H1 (cell line): ENCODE results near the gene FAAP100. TPM values are rescaled to one million over a fixed set of nuclear protein-coding genes. Genes with fewer than 3 reads are reported as not detected.

Source experiments
- CTCF ChIA-PET: fragments of 300-600 bp; sonication (Branson Sonifier 250); formaldehyde crosslinking; loops from one replicate; lab custom pipeline; 2021; ENCODE audit not compliant: partially characterized antibody; lab: Charles Lee
- POLR2A ChIA-PET: fragments of 300-600 bp; sonication (Branson Sonifier 250); formaldehyde crosslinking; loops from one replicate; lab custom pipeline; 2021; ENCODE audit warnings: inconsistent platforms; ENCODE audit not compliant: partially characterized antibody; lab: Charles Lee
- DNase-seq, 2 experiments: peaks; one replicate each; pipeline versions ENCODE4 v3.0.0 to v3.0.0-alpha.2; 2010 to 2022; ENCODE audit warnings: low spot score in 2 of 2, low read depth in 1 of 2, mixed read lengths in 1 of 2
- FAIRE-seq: peaks from 2 replicates; lab custom pipeline; 2011; peaks lifted over from hg19 to GRCh38; lab: Jason Lieb, UNC
- H2AFZ ChIP-seq: 2 replicates; pipeline ENCODE4 v1.8.1; 2012; ENCODE audit warnings: low read length, inconsistent platforms
- H2AK5ac ChIP-seq: 2 replicates; pipeline ENCODE4 v1.6.1; 2013; ENCODE audit warnings: low read depth, low read length
- H2BK120ac ChIP-seq: replicated peaks from 2 replicates; pipeline ENCODE3; 2013; ENCODE audit warnings: low read depth, low read length, inconsistent platforms
- H2BK12ac ChIP-seq: 2 replicates; pipeline ENCODE4 v1.6.1; 2013; ENCODE audit warnings: low read depth, low read length
- H2BK15ac ChIP-seq: 2 replicates; pipeline ENCODE4 v1.6.1; 2013; ENCODE audit warnings: low read length
- H2BK20ac ChIP-seq: 2 replicates; pipeline ENCODE4 v1.6.1; 2013; ENCODE audit warnings: low read length
- H2BK5ac ChIP-seq: 2 replicates; pipeline ENCODE4 v1.6.1; 2013; ENCODE audit warnings: low read depth, low read length
- H3K14ac ChIP-seq: 2 replicates; pipeline ENCODE4 v1.6.1; 2013; ENCODE audit warnings: inconsistent platforms; ENCODE audit not compliant: insufficient read length
- H3K18ac ChIP-seq: 2 replicates; pipeline ENCODE4 v1.6.1; 2013; ENCODE audit warnings: low read length; ENCODE audit errors: extremely low read depth
- H3K23ac ChIP-seq: 2 replicates; pipeline ENCODE4 v1.6.1; 2013; ENCODE audit warnings: inconsistent platforms; ENCODE audit not compliant: insufficient read length
- H3K23me2 ChIP-seq: 2 replicates; pipeline ENCODE4 v1.6.1; 2013; ENCODE audit warnings: low read depth, low read length
- H3K27ac ChIP-seq: 2 replicates; pipeline ENCODE4 v1.6.1; 2011; ENCODE audit warnings: low read depth, low read length, inconsistent platforms
- H3K27me3 ChIP-seq, 4 experiments: replicated peaks in 1 of 4; 1 replicate in 1 of 4; 2 replicates in 3 of 4; pipeline versions ENCODE4 v1.6.1 to v1.8.1; 2011 to 2013; ENCODE audit warnings: low read length in 3 of 4, mild to moderate bottlenecking in 3 of 4, inconsistent platforms in 2 of 4, mixed read lengths in 2 of 4, moderate library complexity in 1 of 4; ENCODE audit not compliant: control insufficient read depth in 3 of 4, insufficient read depth in 3 of 4; ENCODE audit errors: extremely low read depth in 1 of 4
- H3K36me3 ChIP-seq, 4 experiments: 2 replicates each; pipeline versions ENCODE4 v1.6.1 to v1.8.1; 2011 to 2013; ENCODE audit warnings: mild to moderate bottlenecking in 4 of 4, low read length in 3 of 4, moderate library complexity in 2 of 4, control low read depth in 1 of 4, inconsistent platforms in 1 of 4; ENCODE audit not compliant: insufficient read depth in 4 of 4, control insufficient read depth in 2 of 4
- H3K4ac ChIP-seq: replicated peaks from 2 replicates; pipeline ENCODE3; 2013; ENCODE audit warnings: low read length, low read depth, mixed read lengths, inconsistent platforms; ENCODE audit not compliant: insufficient read length
- H3K4me1 ChIP-seq, 4 experiments: replicated peaks in 1 of 4; 1 replicate in 1 of 4; 2 replicates in 3 of 4; pipeline versions ENCODE4 v1.6.1 to v1.8.1; 2011 to 2013; ENCODE audit warnings: low read length in 3 of 4, inconsistent platforms in 2 of 4, mixed read lengths in 1 of 4; ENCODE audit not compliant: insufficient read depth in 4 of 4, control insufficient read depth in 3 of 4
- H3K4me2 ChIP-seq, 2 experiments: 2 replicates each; pipeline versions ENCODE4 v1.6.1 to v1.8.1; 2011 to 2013; ENCODE audit warnings: low read depth in 2 of 2, low read length in 2 of 2, control low read depth in 1 of 2, inconsistent platforms in 1 of 2, mild to moderate bottlenecking in 1 of 2; ENCODE audit not compliant: insufficient read depth in 1 of 2
- H3K4me3 ChIP-seq, 4 experiments: fragments of 200-600, 300-600 bp in 1 of 4; sonication (generic), shearing (Covaris generic), sonication (Bioruptor Twin) in 1 of 4; 2 replicates each; pipeline versions ENCODE4 v1.5.1 to v1.8.1; 2011 to 2016; ENCODE audit warnings: low read length in 4 of 4, low read depth in 3 of 4, control low read depth in 2 of 4, inconsistent platforms in 2 of 4, mild to moderate bottlenecking in 2 of 4, mixed read lengths in 1 of 4, moderate library complexity in 1 of 4; ENCODE audit not compliant: insufficient read depth in 2 of 4; ENCODE audit errors: extremely low read depth in 1 of 4
- H3K56ac ChIP-seq: replicated peaks from 2 replicates; pipeline ENCODE3; 2013; ENCODE audit warnings: low read depth, mild to moderate bottlenecking, mixed read lengths, low read length, inconsistent platforms; ENCODE audit not compliant: insufficient read length
- H3K79me1 ChIP-seq: 2 replicates; pipeline ENCODE4 v1.6.1; 2013; ENCODE audit warnings: low read depth, low read length, control low read depth
- H3K79me2 ChIP-seq, 2 experiments: 2 replicates each; pipeline versions ENCODE4 v1.6.1 to v1.8.1; 2012 to 2013; ENCODE audit warnings: low read length in 2 of 2, mild to moderate bottlenecking in 2 of 2, inconsistent platforms in 1 of 2; ENCODE audit not compliant: insufficient read depth in 2 of 2, control insufficient read depth in 1 of 2
- H3K9ac ChIP-seq, 4 experiments: replicated peaks in 1 of 4; 1 replicate in 1 of 4; 2 replicates in 3 of 4; pipeline versions ENCODE4 v1.6.1 to v1.8.1; 2011 to 2013; ENCODE audit warnings: low read depth in 3 of 4, low read length in 3 of 4, control low read depth in 2 of 4, mild to moderate bottlenecking in 2 of 4, moderate library complexity in 2 of 4, inconsistent platforms in 1 of 4; ENCODE audit errors: extremely low read depth in 1 of 4
- H3K9me3 ChIP-seq, 2 experiments: 2 replicates each; pipeline versions ENCODE4 v1.6.1 to v1.8.1; 2012 to 2013; ENCODE audit warnings: mild to moderate bottlenecking in 2 of 2, moderate library complexity in 2 of 2, control low read depth in 1 of 2, inconsistent platforms in 1 of 2, low read depth in 1 of 2, low read length in 1 of 2, mixed read lengths in 1 of 2; ENCODE audit not compliant: insufficient read depth in 2 of 2
- H4K20me1 ChIP-seq, 2 experiments: replicated peaks in 1 of 2; 2 replicates each; pipeline versions ENCODE3 to v1.8.1; 2011 to 2013; ENCODE audit warnings: inconsistent platforms in 2 of 2, low read length in 2 of 2, mild to moderate bottlenecking in 1 of 2; ENCODE audit not compliant: insufficient read depth in 2 of 2, control insufficient read depth in 1 of 2
- H4K5ac ChIP-seq: 2 replicates; pipeline ENCODE4 v1.6.1; 2013; ENCODE audit warnings: low read length, low read depth, mixed read lengths, inconsistent platforms; ENCODE audit not compliant: insufficient read length
- H4K8ac ChIP-seq: 2 replicates; pipeline ENCODE4 v1.8.0; 2013; ENCODE audit warnings: mild to moderate bottlenecking, moderate library complexity, low read length, inconsistent platforms; ENCODE audit not compliant: insufficient read depth; ENCODE audit errors: extremely low read depth
- H4K91ac ChIP-seq: replicated peaks from 2 replicates; pipeline ENCODE3; 2013; ENCODE audit warnings: low read length, mixed read lengths, inconsistent platforms; ENCODE audit not compliant: insufficient read length
- CBX8 ChIP-seq: fragments of 300-800, 300-1000 bp; sonication (generic); IDR thresholded peaks from 2 replicates; pipeline ENCODE4 v1.7.1; 2016; ENCODE audit warnings: low read depth, low read length, borderline replicate concordance
- MAFK ChIP-seq: IDR thresholded peaks from 2 replicates; pipeline ENCODE4 v1.6.1; 2012; ENCODE audit warnings: low read depth, mild to moderate bottlenecking, improper control_type of control experiment, low read length
- TCF12 ChIP-seq: IDR thresholded peaks from 2 replicates; pipeline ENCODE4 v1.6.1; 2011; ENCODE audit warnings: low read depth, mild to moderate bottlenecking, low read length
- ZNF274 ChIP-seq: IDR thresholded peaks from 2 replicates; pipeline ENCODE4 v1.7.0; 2012; ENCODE audit warnings: low read length, borderline replicate concordance; ENCODE audit errors: extremely low read depth
- WGBS, 2 experiments: shearing (Covaris generic) in 1 of 2; methylation state at CpG; one replicate each; pipeline versions ENCODE4 v1.1.6 to v1.1.7; 2013 to 2015; ENCODE audit warnings: low lambda C conversion rate in 2 of 2, mixed read lengths in 2 of 2, inconsistent platforms in 1 of 2, low coverage in 1 of 2, missing lambda C conversion rate in 1 of 2; ENCODE audit not compliant: insufficient replicate concordance in 2 of 2, insufficient coverage in 1 of 2, insufficient read length in 1 of 2; ENCODE audit errors: extremely low coverage in 1 of 2, missing lambda C conversion rate in 1 of 2; 5-methylcytosine and 5-hydroxymethylcytosine counted together
- long read RNA-seq, 2 experiments: library from RNA in 1 of 2; library from capped mRNA in 1 of 2; stranded (forward); transcript quantifications; one replicate each; pipeline ENCODE4 v2.0.0, GENCODE V29; 2021; ENCODE audit warnings: inconsistent platforms in 1 of 2
- polyA minus RNA-seq, 3 experiments: library from RNA; depleted of rRNA, polyadenylated mRNA; stranded (reverse); fragments of >200 nt; gene quantifications; 1 replicate in 2 of 3; 2 replicates in 1 of 3; pipeline ENCODE4 v1.2.3, GENCODE V29; 2011
- polyA plus RNA-seq, 7 experiments: library from polyadenylated mRNA; depleted of rRNA in 3 of 7; stranded (reverse) in 5 of 7; unstranded in 2 of 7; fragments of >200 nt in 5 of 7; fragments of 200-250 nt in 2 of 7; gene quantifications; 1 replicate in 5 of 7; 2 replicates in 1 of 7; 4 replicates in 1 of 7; pipeline versions ENCODE4 v1.2.1 to v1.2.3, GENCODE V29; 2011 to 2013; ENCODE audit warnings: missing spikeins in 2 of 7, mixed read lengths in 2 of 7
- total RNA-seq: library from RNA; stranded (reverse); fragmentation: NEBNext Ultra II Directional; extraction: Animal tissue kit (Norgen Biotek cat#: 25700); gene quantifications from 2 replicates; pipeline ENCODE4 v1.2.1, GENCODE V29; 2021

FAAP100 gene, protein sequence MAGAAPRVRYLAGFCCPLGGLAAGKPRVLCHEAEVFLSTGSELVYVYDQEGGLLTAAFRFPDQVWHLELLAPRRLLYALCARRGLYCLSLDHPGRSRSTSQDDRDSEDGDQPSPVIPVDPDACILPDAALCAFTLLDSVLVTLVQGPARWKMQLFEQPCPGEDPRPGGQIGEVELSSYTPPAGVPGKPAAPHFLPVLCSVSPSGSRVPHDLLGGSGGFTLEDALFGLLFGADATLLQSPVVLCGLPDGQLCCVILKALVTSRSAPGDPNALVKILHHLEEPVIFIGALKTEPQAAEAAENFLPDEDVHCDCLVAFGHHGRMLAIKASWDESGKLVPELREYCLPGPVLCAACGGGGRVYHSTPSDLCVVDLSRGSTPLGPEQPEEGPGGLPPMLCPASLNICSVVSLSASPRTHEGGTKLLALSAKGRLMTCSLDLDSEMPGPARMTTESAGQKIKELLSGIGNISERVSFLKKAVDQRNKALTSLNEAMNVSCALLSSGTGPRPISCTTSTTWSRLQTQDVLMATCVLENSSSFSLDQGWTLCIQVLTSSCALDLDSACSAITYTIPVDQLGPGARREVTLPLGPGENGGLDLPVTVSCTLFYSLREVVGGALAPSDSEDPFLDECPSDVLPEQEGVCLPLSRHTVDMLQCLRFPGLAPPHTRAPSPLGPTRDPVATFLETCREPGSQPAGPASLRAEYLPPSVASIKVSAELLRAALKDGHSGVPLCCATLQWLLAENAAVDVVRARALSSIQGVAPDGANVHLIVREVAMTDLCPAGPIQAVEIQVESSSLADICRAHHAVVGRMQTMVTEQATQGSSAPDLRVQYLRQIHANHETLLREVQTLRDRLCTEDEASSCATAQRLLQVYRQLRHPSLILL
- total RNA-seq, result 37.9 and 41.8 TPM in 2 replicates
- 23.2 and 33.1 TPM in 2 replicates for polyA plus RNA-seq (2011; rRNA removed)
- polyA plus RNA-seq (2011; cell fraction: cytosol; rRNA removed), result 28.9 TPM
- polyA plus RNA-seq (2011; cell fraction: nucleus; rRNA removed), result 69.4 TPM
- 17.1 to 31.4 TPM (median 28.6 TPM) in 4 replicates for polyA plus RNA-seq (2012, experiment 1 of 2)
- polyA plus RNA-seq (2012, experiment 2 of 2), result 25.6 TPM
- polyA plus RNA-seq (2013, experiment 1 of 2), result 16.0 TPM
- polyA plus RNA-seq (2013, experiment 2 of 2), result 16.3 TPM
- polyA minus RNA-seq (2011; rRNA and poly(A)+ RNA removed), result 13.3 and 19.4 TPM in 2 replicates
- polyA minus RNA-seq (2011; cell fraction: cytosol; rRNA and poly(A)+ RNA removed), result 18.1 TPM
- polyA minus RNA-seq (2011; cell fraction: nucleus; rRNA and poly(A)+ RNA removed), result 33.6 TPM
- long read RNA-seq, experiment 1, partial matches to known transcripts, result 19 of 27 reads
- long read RNA-seq, experiment 1, other reads (novel, unspliced or antisense), result 2 of 27 reads
- long read RNA-seq, experiment 2, partial matches to known transcripts, result 0 of 1 reads
- long read RNA-seq, experiment 2, other reads (novel, unspliced or antisense), result 1 of 1 reads

DNA sequence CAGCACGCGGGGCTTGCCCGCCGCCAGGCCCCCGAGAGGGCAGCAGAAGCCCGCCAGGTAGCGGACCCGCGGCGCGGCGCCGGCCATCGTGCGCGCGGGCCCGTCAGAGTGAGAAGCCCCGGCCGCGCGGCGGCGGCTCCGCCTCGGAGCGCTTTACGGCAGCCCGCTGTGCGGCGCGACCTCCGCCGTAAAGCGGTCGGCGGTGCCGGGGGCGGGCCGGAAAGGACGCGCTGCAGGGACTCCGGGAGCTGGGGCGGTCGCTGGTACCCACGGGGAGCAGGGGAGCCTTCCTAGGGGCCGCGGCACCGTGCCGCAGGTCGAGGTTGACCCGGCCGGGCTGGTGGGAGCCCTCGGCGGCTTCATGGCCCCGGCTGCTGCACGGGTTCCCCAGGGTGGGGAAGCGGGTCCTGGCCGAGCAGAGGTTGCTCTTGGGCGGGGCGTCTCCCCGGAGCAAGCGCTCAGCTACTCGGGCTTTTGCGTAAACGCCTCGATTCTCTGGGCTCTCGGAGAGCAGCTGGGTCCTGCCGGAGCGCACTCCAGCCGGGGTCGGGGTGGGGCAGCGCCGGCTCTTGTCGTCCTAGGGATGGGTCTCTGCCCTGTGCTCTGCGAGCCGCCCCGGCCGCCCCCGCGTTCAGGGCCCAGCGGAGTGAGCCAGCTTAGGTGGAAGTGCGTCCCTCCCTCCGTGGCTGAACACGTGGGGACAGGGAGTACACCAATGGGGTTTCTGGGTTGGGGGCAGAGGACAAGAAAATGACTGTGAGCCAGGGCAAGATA is at the start of gene FAAP100:
FAAP100 (minus strand) TSS at position 110 of the 774 bp plus-strand sequence; CDS start at position 87, 23 bp downstream.
- FAIRE-seq (no peak), DNase-seq (peak in 1 of 2 experiments; percentile 90)
- H3K36me3 ChIP-seq, result peaks cover 0 to 11% (median 8%) of the 10 kb centered on the region in 4 experiments; a peak in 6 of 8 replicates
- H4K91ac ChIP-seq, result peak within 1 kb of the TSS; percentile 65
- no peak within 1 kb of the TSS for H2BK12ac ChIP-seq
- H3K18ac ChIP-seq, result peak within 1 kb of the TSS; percentile 90
- no peaks in the 10 kb centered on the region for H3K27me3 ChIP-seq
- H3K9ac ChIP-seq, result peak within 1 kb of the TSS; percentile 63 to 74 (median 68); a peak in 6 of 7 replicates
- peaks cover 9% of the 10 kb centered on the region; the same call in 1 of the 2 replicates for H3K23me2 ChIP-seq
- H2AK5ac ChIP-seq, result no peak within 1 kb of the TSS
- no peak within 1 kb of the TSS for H3K14ac ChIP-seq
- peak within 1 kb of the TSS; percentile 70 for H3K56ac ChIP-seq
- peaks cover 0 to 10% of the 10 kb centered on the region in 2 experiments; a peak in 1 of 4 replicates for H3K79me2 ChIP-seq
- H3K79me1 ChIP-seq, result peaks cover 4% of the 10 kb centered on the region; the same call in 1 of the 2 replicates
- WGBS, 2 experiments, result 2% methylated on average over 58 of the region's 85 CpGs; no CpG with 5 or more reads in 1 of the 2 experiments
- peak within 1 kb of the TSS; percentile 87 for H4K8ac ChIP-seq
- peak within 1 kb of the TSS; percentile 85 to 87 for H3K4me2 ChIP-seq
- no peak within 1 kb of the TSS for H2BK20ac ChIP-seq
- H3K4me3 ChIP-seq, result peak within 1 kb of the TSS; percentile 69 to 94 (median 84)
- CTCF ChIA-PET, result interaction anchor here (0.6 to 2.2 kb wide), 7 partner anchors 11 to 298 kb away, joined by 3 to 6 read pairs (median 3); no protein-coding TSS in a partner anchor
- POLR2A ChIA-PET, result interaction anchor here (0.6 to 5.0 kb wide), 26 partner anchors 8 to 322 kb away, joined by 3 to 50 read pairs (median 4); partner anchors contain the start of genes ACTG1, MRPL12, NPLOC4 and TSPAN10
- H2BK15ac ChIP-seq, result no peak within 1 kb of the TSS
- peak within 1 kb of the TSS; percentile 13; the same call in 1 of the 2 replicates for H3K27ac ChIP-seq
- peak within 1 kb of the TSS; percentile 84 for H4K5ac ChIP-seq
- no peak within 1 kb of the TSS for H3K23ac ChIP-seq
- no peaks in the 10 kb centered on the region for H3K9me3 ChIP-seq
- H2AFZ ChIP-seq, result peak within 1 kb of the TSS; percentile 37; the same call in 1 of the 2 replicates
- peaks cover under 1 to 14% of the 10 kb centered on the region in 2 experiments for H4K20me1 ChIP-seq
- H2BK5ac ChIP-seq, result peak within 1 kb of the TSS; percentile 78
- no peak within 1 kb of the TSS for H2BK120ac ChIP-seq
- H3K4ac ChIP-seq, result peak within 1 kb of the TSS; percentile 5
- H3K4me1 ChIP-seq, result peaks cover 3 to 17% (median 8%) of the 10 kb centered on the region in 4 experiments
- TF ChIP-seq CBX8 (no peak), ZNF274 (no peak), TCF12 (no peak), MAFK (no peak)
